ENCODE measurements around the gene AGBL5. TPM values are rescaled to one million over a fixed set of nuclear protein-coding genes. Genes with fewer than 3 reads are reported as not detected.
"Not testable (repeated sequence)": the region's sequence is repeated elsewhere in the genome, so short reads cannot be mapped to it uniquely, and the experiment has no call there.

AGBL5 gene
- total and polyA plus RNA-seq, 8 donors = 12.0 to 54.5 (median 50.2) TPM

GRCh38 chr2:27108221-27108620, 56.8 kb downstream of the AGBL5 start:
- ATAC-seq (no peak), DNase-seq (no peak)
- Histone ChIP-seq H3K4me1 (no peaks in the 10 kb centered on the region), H3K4me3 (no peak overlapping the region), H3K9me3 (no peaks in the 10 kb centered on the region), H3K36me3 (no peaks in the 10 kb centered on the region), H3K27ac (no peak overlapping the region), H3K27me3 (peaks cover 0 to 10% of the 10 kb centered on the region in 2 donors)
- intact Hi-C loops (cut with DNase I) = no loop called here
- TF ChIP-seq, protein P1, sequence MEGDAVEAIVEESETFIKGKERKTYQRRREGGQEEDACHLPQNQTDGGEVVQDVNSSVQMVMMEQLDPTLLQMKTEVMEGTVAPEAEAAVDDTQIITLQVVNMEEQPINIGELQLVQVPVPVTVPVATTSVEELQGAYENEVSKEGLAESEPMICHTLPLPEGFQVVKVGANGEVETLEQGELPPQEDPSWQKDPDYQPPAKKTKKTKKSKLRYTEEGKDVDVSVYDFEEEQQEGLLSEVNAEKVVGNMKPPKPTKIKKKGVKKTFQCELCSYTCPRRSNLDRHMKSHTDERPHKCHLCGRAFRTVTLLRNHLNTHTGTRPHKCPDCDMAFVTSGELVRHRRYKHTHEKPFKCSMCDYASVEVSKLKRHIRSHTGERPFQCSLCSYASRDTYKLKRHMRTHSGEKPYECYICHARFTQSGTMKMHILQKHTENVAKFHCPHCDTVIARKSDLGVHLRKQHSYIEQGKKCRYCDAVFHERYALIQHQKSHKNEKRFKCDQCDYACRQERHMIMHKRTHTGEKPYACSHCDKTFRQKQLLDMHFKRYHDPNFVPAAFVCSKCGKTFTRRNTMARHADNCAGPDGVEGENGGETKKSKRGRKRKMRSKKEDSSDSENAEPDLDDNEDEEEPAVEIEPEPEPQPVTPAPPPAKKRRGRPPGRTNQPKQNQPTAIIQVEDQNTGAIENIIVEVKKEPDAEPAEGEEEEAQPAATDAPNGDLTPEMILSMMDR (IDR thresholded peaks at IDR 0.05) = no peak

- Histone ChIP-seq H3K36me3 (no peaks in the 10 kb centered on the region), H3K9me3 (no peaks in the 10 kb centered on the region), H3K4me1 (no peaks in the 10 kb centered on the region), H3K27me3 (peaks cover 0 to 4% of the 10 kb centered on the region in 2 donors), H3K4me3 (no peak overlapping the region), H3K27ac (no peak overlapping the region)
- DNase-seq (no peak), ATAC-seq (no peak)
- TF ChIP-seq, protein P1 (IDR thresholded peaks at IDR 0.05) = no peak
- intact Hi-C loops (cut with DNase I) = no loop called here
Observed at GRCh38 chr2:27109083-27109482, 57.6 kb downstream of the AGBL5 start.

DNA sequence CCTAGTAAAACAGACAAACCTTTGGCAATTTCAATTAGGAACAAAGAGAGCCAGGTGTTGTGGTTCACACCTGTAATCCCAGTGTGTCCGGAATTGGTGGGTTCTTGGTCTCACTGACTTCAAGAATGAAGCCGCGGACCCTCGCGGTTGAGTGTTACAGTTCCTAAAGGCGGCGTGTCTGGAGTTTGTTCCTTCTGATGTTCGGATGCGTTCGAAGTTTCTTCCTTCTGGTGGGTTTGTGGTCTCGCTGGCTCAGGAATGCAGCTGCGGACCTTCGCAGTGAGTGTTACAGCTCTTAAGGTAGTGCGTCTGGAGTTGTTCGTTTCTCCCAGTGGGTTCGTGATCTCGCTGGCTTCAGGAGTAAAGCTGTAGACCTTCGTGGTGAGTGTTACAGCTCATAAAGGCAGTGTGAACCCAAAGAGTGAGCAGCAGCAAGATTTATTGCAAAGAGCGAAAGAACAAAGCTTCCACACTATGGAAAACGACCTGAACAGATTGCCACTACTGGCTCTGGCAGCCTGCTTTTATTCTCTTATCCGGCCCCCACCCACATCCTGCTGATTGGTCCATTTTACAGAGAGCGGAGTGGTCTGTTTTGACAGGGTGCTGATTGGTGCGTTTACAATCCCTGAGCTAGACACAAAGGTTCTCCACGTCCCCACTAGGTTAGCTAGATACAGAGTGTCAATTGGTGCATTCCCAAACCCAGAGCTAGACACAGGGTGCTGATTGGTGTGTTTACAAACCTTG, 59.3 kb downstream of the AGBL5 start:
- H3K27me3 ChIP-seq; H3K9me3 ChIP-seq; ATAC-seq; intact Hi-C loops (cut with DNase I); DNase-seq; H3K4me3 ChIP-seq; H3K36me3 ChIP-seq; H3K27ac ChIP-seq; H3K4me1 ChIP-seq: not testable (repeated sequence)

- H3K27me3 ChIP-seq; H3K4me3 ChIP-seq; H3K4me1 ChIP-seq; ATAC-seq; H3K27ac ChIP-seq; H3K9me3 ChIP-seq; DNase-seq; H3K36me3 ChIP-seq; intact Hi-C loops (cut with DNase I): not testable (repeated sequence)
Observed at GRCh38 chr2:27111392-27112078, 60.1 kb downstream of the AGBL5 start.

GRCh38 chr2:27115519-27115918, 64.1 kb downstream of the AGBL5 start:
- no peaks in the 10 kb centered on the region for H3K9me3 ChIP-seq
- peaks cover 16 to 47% of the 10 kb centered on the region in 2 donors for H3K27me3 ChIP-seq
- H3K4me3 ChIP-seq = no peak overlapping the region
- H3K4me1 ChIP-seq = peaks cover 5 to 11% of the 10 kb centered on the region in 2 donors
- ATAC-seq (no peak), DNase-seq (no peak)
- no peaks in the 10 kb centered on the region for H3K36me3 ChIP-seq
- intact Hi-C loops (cut with DNase I) = no loop called here
- H3K27ac ChIP-seq = no peak overlapping the region
- TF ChIP-seq, protein P1 (IDR thresholded peaks at IDR 0.05) = no peak

- DNase-seq = no peak
- no peak for ATAC-seq
- TF ChIP-seq, protein P1 (IDR thresholded peaks at IDR 0.05) = no peak
Observed at GRCh38 chr2:27117995-27118524, 66.6 kb downstream of the AGBL5 start.

More at GRCh38 chr2:27117995-27118524, 66.6 kb downstream of the AGBL5 start:
- Histone ChIP-seq H3K4me3 (peak overlapping the region; percentile 24 to 28), H3K9me3 (no peaks in the 10 kb centered on the region), H3K4me1 (peaks cover 5 to 17% of the 10 kb centered on the region in 2 donors), H3K27ac (no peak overlapping the region), H3K27me3 (peaks cover 16 to 48% of the 10 kb centered on the region in 2 donors), H3K36me3 (no peaks in the 10 kb centered on the region)
- intact Hi-C loops (cut with DNase I) = no loop called here
